ENCODE measurements around the gene LPCAT4.
"Not testable (repeated sequence)": the region's sequence is repeated elsewhere in the genome, so short reads cannot be mapped to it uniquely, and the experiment has no call there.

Gene LPCAT4, protein sequence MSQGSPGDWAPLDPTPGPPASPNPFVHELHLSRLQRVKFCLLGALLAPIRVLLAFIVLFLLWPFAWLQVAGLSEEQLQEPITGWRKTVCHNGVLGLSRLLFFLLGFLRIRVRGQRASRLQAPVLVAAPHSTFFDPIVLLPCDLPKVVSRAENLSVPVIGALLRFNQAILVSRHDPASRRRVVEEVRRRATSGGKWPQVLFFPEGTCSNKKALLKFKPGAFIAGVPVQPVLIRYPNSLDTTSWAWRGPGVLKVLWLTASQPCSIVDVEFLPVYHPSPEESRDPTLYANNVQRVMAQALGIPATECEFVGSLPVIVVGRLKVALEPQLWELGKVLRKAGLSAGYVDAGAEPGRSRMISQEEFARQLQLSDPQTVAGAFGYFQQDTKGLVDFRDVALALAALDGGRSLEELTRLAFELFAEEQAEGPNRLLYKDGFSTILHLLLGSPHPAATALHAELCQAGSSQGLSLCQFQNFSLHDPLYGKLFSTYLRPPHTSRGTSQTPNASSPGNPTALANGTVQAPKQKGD

DNA sequence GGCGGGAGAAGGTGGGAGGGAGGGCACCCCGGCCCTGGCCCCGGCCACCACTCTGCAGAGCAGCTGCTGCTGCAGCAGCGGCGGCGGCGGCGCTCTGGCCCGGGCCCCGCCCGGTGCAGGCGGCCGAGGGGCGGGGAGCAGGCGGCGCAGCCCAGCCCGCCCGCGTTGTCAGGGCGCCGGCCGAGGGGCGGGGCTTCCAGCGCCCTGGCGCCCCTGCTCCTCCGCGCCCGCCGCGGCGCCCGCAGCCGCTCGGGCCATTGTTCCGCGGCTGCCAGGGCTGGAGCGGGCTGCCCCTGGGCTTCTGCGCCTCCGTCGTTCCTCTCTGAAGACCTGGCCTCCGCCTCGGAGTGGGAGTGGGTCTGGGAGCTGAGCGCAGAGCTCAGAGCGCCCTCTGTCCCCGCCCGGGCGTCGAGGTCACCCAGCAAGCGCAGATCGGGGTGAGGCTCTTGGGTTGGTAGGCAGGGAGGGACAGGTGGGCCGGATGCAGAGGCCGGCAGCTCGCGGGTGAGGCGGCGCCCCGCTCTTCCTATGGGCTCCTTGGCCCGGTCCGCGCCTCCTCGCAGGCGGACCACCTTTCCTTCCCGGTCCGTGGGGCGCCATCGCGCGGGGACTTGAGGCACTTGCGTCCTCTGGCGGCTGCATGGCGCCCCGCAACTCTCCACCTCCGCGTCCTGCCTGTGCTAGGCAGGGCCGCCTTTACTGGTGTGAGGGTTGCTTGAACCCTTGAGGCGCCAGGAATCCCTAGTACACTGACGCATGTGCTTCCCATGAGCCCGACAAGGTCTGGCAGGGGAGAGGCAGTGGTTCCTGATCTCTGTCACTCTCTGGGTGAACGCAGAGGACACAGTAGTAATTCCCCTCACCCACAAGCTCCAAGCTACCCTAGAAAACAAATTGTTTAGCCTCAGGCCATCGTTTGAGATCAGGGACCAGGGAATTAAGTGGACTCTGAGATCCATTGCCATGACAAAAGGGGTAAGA lies at the start of gene LPCAT4:
TSS of gene LPCAT4 (minus strand) at position 96 of the 981 bp plus-strand sequence. CDS start 96 bp downstream, outside the sequence.
- DNase-seq (ENCODE audit: low read depth in 3 of 3, low spot score in 1 of 3): peak; percentile 73 to 78 (median 77)

DNA sequence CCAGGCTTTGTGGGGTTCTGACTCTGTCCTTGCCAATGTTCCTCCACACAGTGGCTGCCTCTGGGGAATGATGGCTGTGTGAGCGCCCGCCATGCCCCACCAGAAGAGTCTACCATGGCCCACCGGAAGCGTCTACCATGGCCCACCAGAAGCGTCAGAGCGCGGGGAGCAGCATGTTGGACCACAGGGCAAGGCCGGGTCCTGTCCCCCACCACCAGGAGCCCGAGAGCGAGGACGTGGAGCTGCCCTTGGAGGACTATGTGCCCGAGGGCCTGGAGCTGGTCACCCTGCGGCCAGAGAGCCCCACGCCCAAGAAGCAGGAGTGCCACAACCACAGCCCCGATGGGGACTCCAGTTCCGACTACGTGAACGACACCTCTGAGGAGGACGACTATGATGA lies 42.5 kb upstream of the LPCAT4 start:
- not testable (repeated sequence) for DNase-seq (ENCODE audit: low read depth in 3 of 3, low spot score in 1 of 3)

DNA sequence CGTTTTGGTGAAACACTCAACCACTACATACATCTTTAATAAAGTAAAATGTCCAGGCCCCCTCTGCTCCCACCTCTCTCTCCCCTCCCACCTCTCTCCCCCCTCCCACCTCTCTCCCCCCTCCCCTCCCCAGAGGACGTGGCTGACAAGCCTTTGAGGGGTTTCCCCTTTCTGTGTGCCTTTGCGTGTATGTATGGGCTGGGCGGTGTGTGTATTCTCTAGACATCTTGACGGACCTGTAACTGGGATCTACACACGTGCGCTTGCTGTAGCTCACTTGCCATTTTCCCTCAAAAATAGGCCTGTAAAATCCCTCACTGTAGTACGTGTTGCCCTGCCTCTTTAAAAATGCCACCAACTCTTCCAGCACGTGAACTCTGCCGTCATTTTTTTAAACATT lies 42.0 kb upstream of the LPCAT4 start:
- not testable (repeated sequence) for DNase-seq (ENCODE audit: low read depth in 3 of 3, low spot score in 1 of 3)

DNA sequence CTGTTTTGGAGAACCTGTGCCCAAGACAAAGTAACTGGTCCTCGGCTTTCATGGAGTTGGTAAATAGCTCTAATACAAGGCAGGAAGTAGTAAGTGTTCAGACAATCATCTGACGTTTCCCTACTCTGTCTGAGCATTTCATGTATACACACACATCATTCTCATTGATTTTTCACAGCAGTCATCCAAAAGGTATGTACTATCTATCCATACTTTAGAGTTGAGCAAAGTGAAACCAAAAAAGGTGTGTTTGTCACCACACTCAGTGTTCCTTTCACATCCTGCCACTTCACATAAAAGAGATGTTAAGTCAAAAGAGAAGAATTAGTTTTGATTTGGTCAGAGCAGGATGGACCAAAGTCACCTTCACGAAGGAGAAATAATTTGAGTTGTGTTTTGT lies 36.9 kb upstream of the LPCAT4 start:
- DNase-seq (ENCODE audit: low read depth in 3 of 3, low spot score in 1 of 3): not testable (repeated sequence)

DNA sequence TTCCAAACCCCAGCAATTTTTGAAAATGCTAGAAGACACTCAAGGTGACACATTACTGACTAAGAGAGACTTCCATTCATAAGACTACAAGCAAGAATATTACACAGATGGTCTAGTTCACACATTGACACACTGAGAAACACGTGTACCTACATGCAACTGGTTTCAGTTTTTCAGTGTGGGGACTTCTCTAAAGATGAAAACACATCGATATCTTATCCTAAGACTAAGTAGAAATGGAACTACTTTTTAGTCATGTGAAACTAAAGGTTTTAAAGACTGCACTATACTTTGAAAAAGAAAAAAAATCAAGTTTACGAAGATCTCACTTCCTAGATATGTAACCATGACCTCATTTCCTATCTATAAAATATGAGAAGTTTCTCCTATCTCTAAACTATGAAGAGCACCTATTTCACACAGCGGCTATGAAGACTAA lies 36.2 kb upstream of the LPCAT4 start:
- not testable (repeated sequence) for DNase-seq (ENCODE audit: low read depth in 3 of 3, low spot score in 1 of 3)

DNA sequence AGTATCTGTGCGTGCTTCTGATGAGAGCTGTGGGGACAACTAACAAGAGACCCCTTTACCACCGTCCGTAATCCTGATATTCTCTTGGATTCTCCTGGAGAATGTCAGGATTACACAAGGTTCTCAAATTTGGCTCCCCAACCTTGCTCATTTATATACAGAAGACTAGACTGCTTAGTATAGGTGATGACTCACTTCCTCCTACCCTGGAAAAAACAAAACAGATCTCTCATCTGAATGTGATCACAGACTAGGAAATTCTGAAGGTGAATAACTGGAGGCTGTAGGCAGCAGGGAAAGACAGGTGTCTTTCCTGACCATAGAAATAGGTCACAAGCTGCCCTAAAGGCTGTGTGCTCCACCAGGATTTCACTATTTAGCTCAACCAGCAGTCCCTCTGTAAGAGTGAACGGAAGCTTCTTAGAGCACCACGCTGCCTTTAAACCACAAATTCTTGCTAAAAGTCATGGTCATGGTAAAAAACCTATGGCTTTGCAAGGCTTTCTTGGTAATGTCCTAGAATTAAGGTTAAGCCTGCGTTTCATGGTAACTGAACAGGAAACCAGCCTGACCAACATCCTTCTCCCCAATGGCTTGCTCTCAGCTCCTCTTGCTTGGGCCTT lies 30.8 kb upstream of the LPCAT4 start:
- not testable (repeated sequence) for DNase-seq (ENCODE audit: low read depth in 3 of 3, low spot score in 1 of 3)

DNA sequence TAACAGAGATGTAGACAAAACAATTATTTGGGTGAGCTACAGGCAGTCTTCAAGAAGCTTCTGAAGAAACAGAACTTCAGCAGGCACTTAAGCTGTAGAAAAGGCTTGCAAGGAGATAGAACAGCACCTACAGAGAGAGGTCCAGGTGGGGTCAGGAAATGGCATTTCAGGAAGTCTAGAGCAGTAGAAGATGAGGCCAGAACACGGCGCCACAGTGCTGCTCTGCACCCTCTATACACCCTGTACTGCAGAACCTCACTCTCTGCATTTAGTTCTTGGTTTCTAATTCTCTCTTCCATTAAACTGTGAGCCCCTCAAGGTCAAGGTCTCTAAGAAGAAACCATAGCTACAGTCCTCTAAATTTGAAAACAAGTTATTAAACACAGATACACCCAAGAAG lies 26.0 kb upstream of the LPCAT4 start:
- DNase-seq (ENCODE audit: low read depth in 3 of 3, low spot score in 1 of 3): not testable (repeated sequence)

DNA sequence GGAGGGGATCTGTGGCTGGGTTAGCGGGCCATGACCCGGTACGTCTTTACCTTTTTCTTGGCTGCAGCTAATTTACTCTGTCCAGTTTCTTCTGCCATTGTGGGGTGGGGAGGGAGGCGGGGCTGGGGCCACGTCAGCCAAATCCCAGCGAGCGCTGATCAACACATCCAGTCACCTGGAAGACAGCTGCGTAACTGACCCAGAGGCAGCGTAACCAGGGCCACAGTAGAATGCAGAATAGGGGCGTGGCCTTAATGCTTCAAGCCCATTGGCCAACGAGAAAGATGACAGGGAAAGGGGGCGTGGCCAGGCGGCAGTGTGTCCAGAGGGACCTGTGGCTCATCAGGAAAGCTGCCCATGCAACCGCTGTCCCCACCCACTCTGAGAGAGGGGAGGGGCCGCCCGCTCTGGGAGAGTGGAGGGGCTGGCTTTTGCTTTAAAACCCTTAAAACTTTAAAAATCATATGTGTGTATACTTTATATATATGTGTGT lies 22.6 kb upstream of the LPCAT4 start:
- not testable (repeated sequence) for DNase-seq (ENCODE audit: low read depth in 3 of 3, low spot score in 1 of 3)

DNA sequence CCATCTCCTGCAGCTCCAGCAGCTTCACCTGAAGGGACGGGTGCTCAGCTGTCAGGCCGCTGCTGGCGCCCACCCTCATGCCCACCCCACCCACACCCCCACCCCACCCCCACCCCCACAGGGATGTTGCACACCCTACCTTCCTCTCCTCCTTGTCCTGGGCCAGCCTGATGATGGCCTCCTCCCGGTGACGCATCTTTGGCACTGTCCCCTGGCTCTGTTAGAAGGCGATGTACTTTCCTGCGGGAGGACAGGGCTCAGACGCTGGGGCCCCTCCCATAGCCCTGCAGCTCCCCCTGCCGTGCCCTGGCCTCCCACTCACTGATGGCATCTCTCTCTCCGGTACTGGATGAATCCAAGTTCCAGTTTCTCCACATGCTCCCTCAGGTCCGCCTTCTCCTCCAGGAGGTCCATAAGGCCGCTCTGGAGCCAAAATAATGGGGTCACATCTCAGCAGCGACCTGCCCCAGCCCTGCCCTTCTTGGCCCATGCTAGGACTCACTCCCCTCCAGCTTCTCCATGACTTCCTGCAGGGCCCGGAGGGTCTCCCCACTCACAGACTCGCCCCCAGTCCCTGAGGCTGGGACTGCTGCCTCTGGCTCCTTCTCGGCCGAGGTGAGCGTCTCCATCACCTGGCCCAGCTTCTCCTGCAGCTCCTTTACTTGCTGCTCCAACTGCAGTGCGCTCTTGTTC lies 15.0 kb upstream of the LPCAT4 start:
- DNase-seq (ENCODE audit: low read depth in 3 of 3, low spot score in 1 of 3): not testable (repeated sequence)

DNA sequence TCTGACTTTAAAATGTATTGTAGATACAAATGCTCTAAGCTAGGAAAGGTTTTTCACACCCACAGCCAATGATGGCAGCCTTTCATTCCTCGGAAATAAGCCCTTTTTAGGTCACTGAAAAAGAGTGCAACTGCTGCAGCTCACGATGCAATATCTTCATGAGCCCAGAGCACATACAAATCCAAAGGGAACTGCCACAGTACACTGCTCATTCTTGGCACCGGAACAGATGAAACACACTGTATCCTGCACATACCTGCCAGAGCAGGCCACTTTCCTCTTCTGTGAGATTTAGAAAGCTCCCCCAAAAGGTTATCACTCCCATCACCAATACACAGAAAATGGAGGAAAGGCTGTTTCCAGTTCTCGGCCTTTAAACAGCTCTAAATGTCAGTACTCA lies 13.5 kb upstream of the LPCAT4 start:
- DNase-seq (ENCODE audit: low read depth in 3 of 3, low spot score in 1 of 3): not testable (repeated sequence)

DNA sequence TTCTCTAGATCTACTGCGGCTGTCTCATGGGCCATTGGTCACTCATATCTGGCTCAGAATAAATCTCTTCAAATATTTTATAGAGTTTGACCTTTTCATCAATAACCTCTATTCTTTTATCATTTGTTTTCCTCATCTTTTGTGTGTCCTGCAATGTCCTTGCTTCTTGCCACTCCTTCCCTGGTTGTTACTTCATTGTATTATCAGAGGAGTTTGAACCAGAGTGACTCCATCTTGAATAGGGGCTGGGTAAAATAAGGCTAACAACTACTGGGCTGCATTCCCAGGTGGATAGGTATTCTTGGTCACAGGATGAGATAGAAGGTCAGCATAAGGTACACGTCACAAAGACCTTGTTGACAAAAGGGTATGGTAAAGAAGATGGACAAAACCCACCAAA lies 9.9 kb upstream of the LPCAT4 start:
- no peak for DNase-seq (ENCODE audit: low read depth in 3 of 3, low spot score in 1 of 3)

DNA sequence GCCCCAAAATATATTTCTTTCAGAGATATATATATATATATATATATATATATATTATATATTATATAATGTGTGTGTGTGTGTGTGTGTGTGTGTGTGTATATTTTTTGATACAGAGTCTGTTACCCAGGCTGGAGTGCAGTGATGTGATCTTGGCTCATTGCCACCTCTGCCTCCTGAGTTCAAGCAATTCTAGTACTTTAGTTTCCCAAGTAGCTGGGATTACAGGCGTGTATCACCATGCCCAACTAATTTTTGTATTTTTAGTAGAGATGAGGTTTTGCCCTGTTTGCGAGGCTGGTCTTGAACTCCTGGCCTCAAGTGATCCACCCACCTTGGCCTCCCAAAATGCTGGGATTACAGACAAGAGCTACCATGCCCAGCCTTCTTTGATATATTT lies 8.5 kb upstream of the LPCAT4 start:
- DNase-seq (ENCODE audit: low read depth in 3 of 3, low spot score in 1 of 3): not testable (repeated sequence)

DNA sequence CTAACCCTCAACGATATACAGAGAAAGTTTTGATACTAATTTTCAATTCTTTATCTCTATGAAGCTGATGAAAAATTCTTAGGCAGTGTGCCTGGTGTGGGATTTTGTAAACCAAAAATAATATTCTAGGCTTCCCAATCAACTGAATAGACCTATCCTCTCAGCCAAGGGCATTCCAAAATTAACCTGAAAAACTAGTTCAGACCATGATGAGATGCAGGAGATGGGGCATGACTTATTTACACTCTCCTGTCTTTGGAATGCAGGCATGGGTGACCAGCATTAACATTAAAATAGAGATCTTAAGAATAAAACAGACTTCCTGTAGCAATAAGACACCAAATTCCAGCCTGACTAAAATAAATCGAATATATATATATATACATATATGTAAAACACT lies 7.8 kb upstream of the LPCAT4 start:
- DNase-seq (ENCODE audit: low read depth in 3 of 3, low spot score in 1 of 3): no peak

DNA sequence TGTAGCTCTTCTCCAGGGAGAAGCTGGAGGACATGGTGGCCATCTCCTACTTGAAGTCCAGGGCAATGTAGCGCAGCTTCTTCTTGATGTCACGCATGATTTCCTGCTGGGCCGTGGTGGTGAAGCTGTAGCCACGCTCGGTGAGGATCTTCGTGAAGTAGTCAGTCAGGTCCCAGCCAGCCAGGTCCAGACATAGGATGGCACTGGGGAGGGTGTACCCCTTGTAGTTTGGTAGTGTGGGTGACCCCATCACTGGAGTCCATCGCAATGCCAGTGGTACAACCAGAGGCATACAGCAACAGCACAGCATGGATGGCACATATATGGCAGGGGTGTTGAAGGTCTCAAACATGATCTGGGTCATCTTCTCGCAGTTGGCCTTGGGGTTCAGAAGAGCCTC lies 7.0 kb upstream of the LPCAT4 start:
- no peak for DNase-seq (ENCODE audit: low read depth in 3 of 3, low spot score in 1 of 3)

DNA sequence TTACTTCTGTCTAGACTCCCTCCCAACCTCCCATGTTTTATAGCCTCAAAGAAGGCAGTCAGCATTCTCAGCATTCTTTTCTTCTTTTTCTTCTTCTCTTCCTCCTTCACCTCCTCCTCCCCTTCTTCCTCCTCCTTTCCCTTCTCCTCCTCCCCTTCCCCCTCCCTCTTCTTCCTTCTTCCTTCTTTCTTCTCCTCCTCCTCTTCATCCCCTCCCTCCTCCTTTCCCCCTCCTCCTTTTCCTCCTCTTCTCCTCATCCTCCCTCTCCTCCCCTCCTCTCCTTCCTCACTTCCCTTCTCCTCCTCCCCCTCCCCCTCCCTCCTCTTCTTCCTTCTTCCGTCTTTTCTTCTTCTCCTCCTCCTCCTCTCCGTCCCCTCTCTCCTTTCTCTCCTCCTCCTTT lies 3.6 kb upstream of the LPCAT4 start:
- no peak for DNase-seq (ENCODE audit: low read depth in 3 of 3, low spot score in 1 of 3)

DNA sequence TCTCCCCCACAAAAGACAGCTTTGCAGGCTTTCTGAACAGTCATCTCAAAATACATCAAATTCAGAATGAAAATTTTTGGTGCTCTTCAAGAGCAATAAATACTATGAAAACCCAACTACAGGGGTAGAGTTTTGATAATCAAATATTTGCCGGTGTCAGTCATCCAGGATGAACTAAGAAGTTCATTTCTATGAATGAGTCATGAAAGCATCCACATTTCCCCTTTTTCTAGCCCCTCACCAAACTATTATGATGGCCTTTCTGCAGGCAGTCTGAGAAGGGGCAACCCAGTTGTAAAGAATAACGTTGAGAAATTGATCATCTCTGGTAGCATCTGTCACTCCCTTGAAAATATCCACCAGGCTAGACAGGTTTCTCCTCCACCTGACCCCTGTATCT lies 3.1 kb upstream of the LPCAT4 start:
- no peak for DNase-seq (ENCODE audit: low read depth in 3 of 3, low spot score in 1 of 3)

DNA sequence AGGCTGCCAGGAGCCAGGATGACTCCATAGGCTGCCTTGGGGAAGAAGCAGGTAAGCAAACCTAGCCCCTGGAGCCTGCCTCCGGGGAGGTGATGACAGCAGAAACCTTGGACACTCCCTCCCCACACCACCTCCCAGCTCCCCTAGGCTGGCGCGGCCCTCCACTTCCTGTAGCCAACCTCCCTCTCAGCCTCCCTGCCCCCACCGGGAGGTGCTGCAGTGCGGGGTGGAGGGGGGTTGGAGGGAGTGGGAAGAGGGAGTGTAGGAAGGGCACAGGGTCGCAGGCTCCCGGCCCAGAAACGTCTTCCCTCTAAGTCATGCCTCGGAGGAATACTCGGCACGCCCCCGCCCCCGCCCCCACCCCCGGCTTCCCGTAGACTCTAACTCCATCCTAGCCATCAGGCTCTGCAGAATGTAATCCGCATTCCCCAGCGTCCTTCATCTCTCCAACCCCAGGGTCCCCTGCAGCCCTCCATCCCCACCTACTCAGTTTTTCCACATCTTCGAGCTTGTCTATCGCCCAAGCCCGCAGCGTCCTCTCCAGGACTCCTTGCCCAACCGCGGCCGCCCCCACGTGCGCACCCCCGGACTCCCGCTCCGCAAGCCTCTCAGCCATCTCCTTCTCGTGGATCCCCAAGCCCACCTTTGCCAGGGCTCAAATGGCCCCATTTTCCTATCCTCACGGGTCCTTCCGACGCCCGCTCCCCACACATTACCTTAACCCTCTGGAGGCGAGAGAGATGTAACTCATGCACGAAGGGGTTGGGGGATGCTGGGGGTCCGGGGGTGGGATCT lies 528 bp downstream of the LPCAT4 start:
- peak in 1 of 3 donors; percentile 25 for DNase-seq (ENCODE audit: low read depth in 3 of 3, low spot score in 1 of 3)

DNA sequence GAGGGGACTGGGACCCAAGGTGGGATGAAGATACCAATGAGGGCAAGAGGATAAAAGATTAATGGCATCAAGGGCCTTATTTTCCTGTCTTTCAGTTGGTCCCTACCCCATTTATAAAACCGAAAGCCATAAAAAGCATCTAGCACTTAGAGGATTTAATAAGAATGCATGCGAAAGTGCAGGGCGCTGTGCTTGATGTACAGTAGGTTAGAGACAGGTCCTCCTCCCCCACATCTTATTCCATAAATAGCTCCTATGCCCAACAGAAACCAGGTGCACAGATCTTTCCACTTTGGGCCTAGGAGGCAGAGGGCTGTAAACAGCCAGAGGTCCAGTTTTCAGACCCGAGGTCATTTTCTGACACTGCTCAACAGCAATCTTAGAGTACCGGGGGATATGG lies 1.2 kb downstream of the LPCAT4 start:
- DNase-seq (ENCODE audit: low read depth in 3 of 3, low spot score in 1 of 3): no peak

DNA sequence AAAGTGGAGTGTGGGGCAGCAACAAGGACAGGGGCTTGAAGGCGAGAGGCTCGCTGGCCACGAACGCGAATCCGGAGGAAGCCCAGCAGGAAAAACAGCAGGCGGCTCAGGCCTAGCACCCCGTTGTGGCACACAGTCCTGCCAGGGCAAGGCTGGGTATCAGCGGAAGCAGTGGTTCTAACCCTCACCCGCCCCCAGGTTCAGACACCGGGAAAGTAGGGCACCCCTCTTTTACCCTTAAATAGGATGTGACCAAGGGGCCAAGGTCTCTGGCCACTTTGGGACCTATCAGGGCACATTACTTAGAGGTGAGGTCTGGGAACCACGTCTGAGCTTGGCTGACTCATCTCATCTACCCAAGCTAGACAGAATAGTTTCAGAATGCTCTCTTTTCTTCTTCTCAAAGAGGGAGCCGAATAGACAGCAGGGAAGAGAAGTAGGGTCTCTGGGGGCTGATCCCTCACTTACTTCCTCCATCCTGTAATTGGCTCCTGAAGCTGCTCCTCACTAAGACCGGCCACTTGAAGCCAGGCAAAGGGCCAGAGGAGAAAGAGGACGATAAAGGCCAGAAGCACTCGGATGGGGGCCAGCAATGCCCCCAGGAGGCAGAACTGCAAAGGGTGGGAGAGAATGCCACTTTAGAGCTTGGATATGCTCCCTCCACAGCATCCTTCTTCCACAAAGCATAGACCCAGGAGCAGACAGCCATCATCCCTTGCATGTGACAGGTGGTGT lies 1.7 kb downstream of the LPCAT4 start:
- DNase-seq (ENCODE audit: low read depth in 3 of 3, low spot score in 1 of 3): no peak

Data from stimulated activated CD4-positive, alpha-beta T cell treated with anti-CD3 and anti-CD28 coated beads, TNF-alpha, amount 100 ng/mL, for 1 hour (primary cell).